Measurements from ENCODE around the gene LIG4.

Gene LIG4

DNA sequence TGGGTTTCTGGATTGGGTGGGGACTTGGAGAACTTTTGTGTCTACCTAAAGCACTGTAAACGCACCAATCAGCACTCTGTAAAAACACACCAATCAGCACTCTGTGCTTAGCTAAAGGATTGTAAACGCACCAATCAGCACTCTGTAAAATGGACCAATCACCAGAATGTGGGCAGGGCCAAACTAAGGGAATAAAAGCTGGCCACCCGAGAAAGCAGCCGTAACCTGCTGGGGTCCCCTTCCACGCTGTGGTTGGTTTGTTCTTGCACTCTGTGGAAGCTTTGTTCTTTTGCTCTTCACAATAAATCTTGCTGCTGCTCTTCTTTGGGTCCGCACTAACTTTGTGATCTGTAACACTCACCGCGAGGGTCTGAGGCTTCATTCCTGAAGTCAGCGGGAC lies 37.3 kb downstream of the LIG4 start (continued):
- TF ChIP-seq ZNF146 (tag by site-specific recombination; IDR thresholded peaks at IDR 0.05): no peak
- no peak for TF ChIP-seq ZNF660 (tag by site-specific recombination; IDR thresholded peaks at IDR 0.05)
- no peak for TF ChIP-seq ZNF701 (tag by site-specific recombination; IDR thresholded peaks at IDR 0.05)
- TF ChIP-seq ZNF48 (tag by site-specific recombination; IDR thresholded peaks at IDR 0.05): no peak
- TF ChIP-seq ZNF239 (tag by site-specific recombination; IDR thresholded peaks at IDR 0.05): no peak

DNA sequence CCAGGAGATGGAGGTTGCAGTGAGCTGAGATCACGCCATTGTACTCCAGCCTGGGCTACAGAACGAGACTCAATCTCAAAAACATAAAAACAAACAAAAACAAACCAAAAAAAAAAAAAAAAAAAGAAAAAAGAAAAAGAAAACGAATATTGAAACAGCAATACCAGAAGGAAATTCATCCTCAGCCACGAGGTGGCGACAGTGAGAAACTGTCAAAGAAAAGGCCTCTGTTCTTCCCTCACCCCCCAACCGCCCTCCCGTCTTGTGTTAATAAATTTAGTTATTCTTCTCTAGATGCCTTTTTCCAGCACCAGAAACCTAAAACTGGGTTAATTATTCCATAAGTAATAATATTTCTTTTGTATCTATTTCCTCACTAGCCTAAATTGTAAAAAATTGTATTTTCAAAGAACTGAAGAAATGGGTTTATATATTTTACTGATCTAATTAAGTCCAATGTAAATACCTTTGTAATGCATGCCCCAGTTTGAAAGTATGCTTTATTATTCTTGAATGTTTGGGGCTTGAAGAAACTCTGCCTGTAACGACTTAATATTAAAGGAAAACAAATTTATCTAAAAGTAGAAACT lies 38.6 kb downstream of the LIG4 start:
- TF ChIP-seq SP3 (tag by site-specific recombination; IDR thresholded peaks at IDR 0.05) (no peak), ZNF707 (tag by site-specific recombination; IDR thresholded peaks at IDR 0.05) (no peak), ZNF132 (tag by site-specific recombination; IDR thresholded peaks at IDR 0.05; ENCODE audit: borderline replicate concordance) (no peak), ZNF473 (tag by site-specific recombination; IDR thresholded peaks at IDR 0.05) (no peak), PRDM6 (tag by site-specific recombination; IDR thresholded peaks at IDR 0.05) (no peak)
- TF ChIP-seq, protein P1, sequence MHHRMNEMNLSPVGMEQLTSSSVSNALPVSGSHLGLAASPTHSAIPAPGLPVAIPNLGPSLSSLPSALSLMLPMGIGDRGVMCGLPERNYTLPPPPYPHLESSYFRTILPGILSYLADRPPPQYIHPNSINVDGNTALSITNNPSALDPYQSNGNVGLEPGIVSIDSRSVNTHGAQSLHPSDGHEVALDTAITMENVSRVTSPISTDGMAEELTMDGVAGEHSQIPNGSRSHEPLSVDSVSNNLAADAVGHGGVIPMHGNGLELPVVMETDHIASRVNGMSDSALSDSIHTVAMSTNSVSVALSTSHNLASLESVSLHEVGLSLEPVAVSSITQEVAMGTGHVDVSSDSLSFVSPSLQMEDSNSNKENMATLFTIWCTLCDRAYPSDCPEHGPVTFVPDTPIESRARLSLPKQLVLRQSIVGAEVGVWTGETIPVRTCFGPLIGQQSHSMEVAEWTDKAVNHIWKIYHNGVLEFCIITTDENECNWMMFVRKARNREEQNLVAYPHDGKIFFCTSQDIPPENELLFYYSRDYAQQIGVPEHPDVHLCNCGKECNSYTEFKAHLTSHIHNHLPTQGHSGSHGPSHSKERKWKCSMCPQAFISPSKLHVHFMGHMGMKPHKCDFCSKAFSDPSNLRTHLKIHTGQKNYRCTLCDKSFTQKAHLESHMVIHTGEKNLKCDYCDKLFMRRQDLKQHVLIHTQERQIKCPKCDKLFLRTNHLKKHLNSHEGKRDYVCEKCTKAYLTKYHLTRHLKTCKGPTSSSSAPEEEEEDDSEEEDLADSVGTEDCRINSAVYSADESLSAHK (tag by site-specific recombination; IDR thresholded peaks at IDR 0.05): no peak
- TF ChIP-seq, protein P2, sequence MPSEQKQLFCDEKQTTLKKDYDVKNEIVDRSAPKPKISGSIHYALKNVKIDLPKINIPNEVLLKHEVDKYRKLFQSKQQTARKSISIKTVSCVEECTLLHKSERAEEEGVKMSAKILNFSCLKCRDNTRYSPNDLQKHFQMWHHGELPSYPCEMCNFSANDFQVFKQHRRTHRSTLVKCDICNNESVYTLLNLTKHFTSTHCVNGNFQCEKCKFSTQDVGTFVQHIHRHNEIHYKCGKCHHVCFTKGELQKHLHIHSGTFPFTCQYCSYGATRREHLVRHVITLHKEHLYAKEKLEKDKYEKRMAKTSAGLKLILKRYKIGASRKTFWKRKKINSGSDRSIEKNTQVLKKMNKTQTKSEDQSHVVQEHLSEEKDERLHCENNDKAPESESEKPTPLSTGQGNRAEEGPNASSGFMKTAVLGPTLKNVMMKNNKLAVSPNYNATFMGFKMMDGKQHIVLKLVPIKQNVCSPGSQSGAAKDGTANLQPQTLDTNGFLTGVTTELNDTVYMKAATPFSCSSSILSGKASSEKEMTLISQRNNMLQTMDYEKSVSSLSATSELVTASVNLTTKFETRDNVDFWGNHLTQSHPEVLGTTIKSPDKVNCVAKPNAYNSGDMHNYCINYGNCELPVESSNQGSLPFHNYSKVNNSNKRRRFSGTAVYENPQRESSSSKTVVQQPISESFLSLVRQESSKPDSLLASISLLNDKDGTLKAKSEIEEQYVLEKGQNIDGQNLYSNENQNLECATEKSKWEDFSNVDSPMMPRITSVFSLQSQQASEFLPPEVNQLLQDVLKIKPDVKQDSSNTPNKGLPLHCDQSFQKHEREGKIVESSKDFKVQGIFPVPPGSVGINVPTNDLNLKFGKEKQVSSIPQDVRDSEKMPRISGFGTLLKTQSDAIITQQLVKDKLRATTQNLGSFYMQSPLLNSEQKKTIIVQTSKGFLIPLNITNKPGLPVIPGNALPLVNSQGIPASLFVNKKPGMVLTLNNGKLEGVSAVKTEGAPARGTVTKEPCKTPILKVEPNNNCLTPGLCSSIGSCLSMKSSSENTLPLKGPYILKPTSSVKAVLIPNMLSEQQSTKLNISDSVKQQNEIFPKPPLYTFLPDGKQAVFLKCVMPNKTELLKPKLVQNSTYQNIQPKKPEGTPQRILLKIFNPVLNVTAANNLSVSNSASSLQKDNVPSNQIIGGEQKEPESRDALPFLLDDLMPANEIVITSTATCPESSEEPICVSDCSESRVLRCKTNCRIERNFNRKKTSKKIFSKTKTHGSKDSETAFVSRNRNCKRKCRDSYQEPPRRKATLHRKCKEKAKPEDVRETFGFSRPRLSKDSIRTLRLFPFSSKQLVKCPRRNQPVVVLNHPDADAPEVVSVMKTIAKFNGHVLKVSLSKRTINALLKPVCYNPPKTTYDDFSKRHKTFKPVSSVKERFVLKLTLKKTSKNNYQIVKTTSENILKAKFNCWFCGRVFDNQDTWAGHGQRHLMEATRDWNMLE (tag by site-specific recombination; conservative IDR thresholded peaks at IDR 0.05; ENCODE audit: low read depth): no peak
- TF ChIP-seq, protein P3, sequence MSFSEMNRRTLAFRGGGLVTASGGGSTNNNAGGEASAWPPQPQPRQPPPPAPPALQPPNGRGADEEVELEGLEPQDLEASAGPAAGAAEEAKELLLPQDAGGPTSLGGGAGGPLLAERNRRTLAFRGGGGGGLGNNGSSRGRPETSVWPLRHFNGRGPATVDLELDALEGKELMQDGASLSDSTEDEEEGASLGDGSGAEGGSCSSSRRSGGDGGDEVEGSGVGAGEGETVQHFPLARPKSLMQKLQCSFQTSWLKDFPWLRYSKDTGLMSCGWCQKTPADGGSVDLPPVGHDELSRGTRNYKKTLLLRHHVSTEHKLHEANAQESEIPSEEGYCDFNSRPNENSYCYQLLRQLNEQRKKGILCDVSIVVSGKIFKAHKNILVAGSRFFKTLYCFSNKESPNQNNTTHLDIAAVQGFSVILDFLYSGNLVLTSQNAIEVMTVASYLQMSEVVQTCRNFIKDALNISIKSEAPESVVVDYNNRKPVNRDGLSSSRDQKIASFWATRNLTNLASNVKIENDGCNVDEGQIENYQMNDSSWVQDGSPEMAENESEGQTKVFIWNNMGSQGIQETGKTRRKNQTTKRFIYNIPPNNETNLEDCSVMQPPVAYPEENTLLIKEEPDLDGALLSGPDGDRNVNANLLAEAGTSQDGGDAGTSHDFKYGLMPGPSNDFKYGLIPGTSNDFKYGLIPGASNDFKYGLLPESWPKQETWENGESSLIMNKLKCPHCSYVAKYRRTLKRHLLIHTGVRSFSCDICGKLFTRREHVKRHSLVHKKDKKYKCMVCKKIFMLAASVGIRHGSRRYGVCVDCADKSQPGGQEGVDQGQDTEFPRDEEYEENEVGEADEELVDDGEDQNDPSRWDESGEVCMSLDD (tag by site-specific recombination; IDR thresholded peaks at IDR 0.05): no peak
- no peak overlapping the region for H3K4me3 ChIP-seq (ENCODE audit: low read depth, low read length)
- no peaks in the 10 kb centered on the region for H3K9me3 ChIP-seq (ENCODE audit: control insufficient read depth, insufficient read depth, low read depth, low read length)
- H3K27ac ChIP-seq (ENCODE audit: extremely low read depth, low read depth, low read length): no peak overlapping the region
- no peaks in the 10 kb centered on the region for H3K4me1 ChIP-seq (ENCODE audit: control insufficient read depth, insufficient read depth, low read length)
- no peaks in the 10 kb centered on the region for H3K36me3 ChIP-seq (ENCODE audit: control insufficient read depth in 2 of 2, insufficient read depth in 1 of 2, low read length in 2 of 2)
- POLR2A ChIA-PET: no interaction called here
- CTCF ChIA-PET: interaction anchor here (0.6 kb wide), 1 partner anchor 257 kb away, joined by 4 read pairs; no protein-coding TSS in a partner anchor

Measured in HEK293 (cell line).